Keratinocyte (primary cell): Measurements from ENCODE around the gene LHFPL6. TPM values are rescaled to one million over a fixed set of nuclear protein-coding genes. Genes with fewer than 3 reads are reported as not detected.

Experiments used
- DNase-seq: peaks from one replicate; pipeline ENCODE4 v3.0.0-alpha.2; 2011; ENCODE audit warnings: low read depth, missing footprints, low spot score
- FAIRE-seq: peaks from 2 replicates; lab custom pipeline; 2011; peaks lifted over from hg19 to GRCh38; lab: Jason Lieb, UNC
- H2AFZ ChIP-seq: 2 replicates; pipeline ENCODE4 v1.6.0; 2012; ENCODE audit warnings: low read length, control low read depth, inconsistent platforms; ENCODE audit not compliant: control insufficient read depth
- H3K27ac ChIP-seq: 2 replicates; pipeline ENCODE4 v1.5.1; 2011; ENCODE audit warnings: low read length; ENCODE audit not compliant: control insufficient read depth, insufficient read depth
- H3K27me3 ChIP-seq: 3 replicates; pipeline ENCODE4 v1.6.0; 2011; ENCODE audit warnings: low read length; ENCODE audit not compliant: control insufficient read depth, insufficient read depth; ENCODE audit errors: extremely low read depth
- H3K36me3 ChIP-seq, 2 experiments: 2 replicates in 1 of 2; 3 replicates in 1 of 2; pipeline ENCODE4 v1.5.1; 2011; ENCODE audit warnings: low read length in 2 of 2, mild to moderate bottlenecking in 1 of 2; ENCODE audit not compliant: control insufficient read depth in 2 of 2, insufficient read depth in 2 of 2; ENCODE audit errors: extremely low read depth in 1 of 2
- H3K4me1 ChIP-seq: 3 replicates; pipeline ENCODE4 v1.5.1; 2011; ENCODE audit warnings: low read length; ENCODE audit not compliant: control insufficient read depth, insufficient read depth; ENCODE audit errors: extremely low read depth
- H3K4me2 ChIP-seq: 3 replicates; pipeline ENCODE4 v1.6.0; 2011; ENCODE audit warnings: low read depth, low read length; ENCODE audit not compliant: control insufficient read depth, insufficient read depth; ENCODE audit errors: extremely low read depth
- H3K4me3 ChIP-seq, 3 experiments: fragments of 200-600 bp in 1 of 3; sonication (generic) in 1 of 3; 2 replicates in 2 of 3; 3 replicates in 1 of 3; pipeline ENCODE4 v1.5.1; 2011 to 2016; ENCODE audit warnings: low read length in 3 of 3, mild to moderate bottlenecking in 3 of 3, control low read depth in 2 of 3, inconsistent platforms in 1 of 3, low read depth in 1 of 3, mixed read lengths in 1 of 3, mixed run types in 1 of 3, moderate library complexity in 1 of 3; ENCODE audit not compliant: control insufficient read depth in 2 of 3, insufficient read depth in 2 of 3; ENCODE audit errors: extremely low read depth in 1 of 3
- H3K79me2 ChIP-seq: 2 replicates; pipeline ENCODE4 v1.6.0; 2012; ENCODE audit warnings: low read length; ENCODE audit not compliant: control insufficient read depth, insufficient read depth
- H3K9ac ChIP-seq: 3 replicates; pipeline ENCODE4 v1.6.0; 2011; ENCODE audit warnings: low read length; ENCODE audit not compliant: control insufficient read depth, insufficient read depth; ENCODE audit errors: extremely low read depth
- H3K9me1 ChIP-seq: 3 replicates; pipeline ENCODE4 v1.6.0; 2011; ENCODE audit warnings: low read length; ENCODE audit not compliant: control insufficient read depth, insufficient read depth; ENCODE audit errors: extremely low read depth
- H3K9me3 ChIP-seq: 2 replicates; pipeline ENCODE4 v1.5.1; 2012; ENCODE audit warnings: low read depth, low read length; ENCODE audit not compliant: control insufficient read depth
- H4K20me1 ChIP-seq: 3 replicates; pipeline ENCODE4 v1.6.0; 2011; ENCODE audit warnings: low read length; ENCODE audit not compliant: control insufficient read depth, insufficient read depth; ENCODE audit errors: extremely low read depth
- EZH2 ChIP-seq: IDR thresholded peaks from one replicate; pipeline ENCODE4 v1.6.1; 2012; ENCODE audit warnings: inconsistent platforms, mild to moderate bottlenecking, low read length, moderate library complexity
- dilution Hi-C: fragments of 300-500 bp; cut with MboI; formaldehyde crosslinking; loops from one replicate; pipeline ENCODE4 v1.7.0; 2020; ENCODE audit warnings: low sequenced_read_pairs; ENCODE audit not compliant: extremely low pct_ligation_motif_present
- polyA plus RNA-seq, 5 experiments: library from polyadenylated mRNA; depleted of rRNA in 3 of 5; stranded (reverse) in 3 of 5; stranded (forward) in 1 of 5; unstranded in 1 of 5; fragments of >200 nt; gene quantifications; 1 replicate in 1 of 5; 2 replicates in 3 of 5; 3 replicates in 1 of 5; pipeline versions ENCODE4 v1.2.1 to v1.2.3, GENCODE V29; 2011 to 2012; ENCODE audit warnings: missing spikeins in 2 of 5, low read depth in 1 of 5, low replicate concordance in 1 of 5
- TF ChIP-seq, protein P1 (sequence below), 3 experiments: IDR thresholded peaks in 1 of 3; conservative IDR thresholded peaks in 1 of 3; optimal IDR thresholded peaks in 1 of 3; 2 replicates in 2 of 3; 3 replicates in 1 of 3; pipeline versions ENCODE3 to v1.5.1; 2011; ENCODE audit warnings: low read length in 3 of 3, mild to moderate bottlenecking in 3 of 3, moderate library complexity in 2 of 3, control low read depth in 1 of 3, inconsistent platforms in 1 of 3; ENCODE audit not compliant: insufficient read depth in 2 of 3; ENCODE audit errors: extremely low read depth in 1 of 3

LHFPL6 gene
- polyA plus RNA-seq, 1 donor (not counting 4 experiments of a cell fraction or from before 2014, with no cell fraction given), result 15.8 TPM

DNA sequence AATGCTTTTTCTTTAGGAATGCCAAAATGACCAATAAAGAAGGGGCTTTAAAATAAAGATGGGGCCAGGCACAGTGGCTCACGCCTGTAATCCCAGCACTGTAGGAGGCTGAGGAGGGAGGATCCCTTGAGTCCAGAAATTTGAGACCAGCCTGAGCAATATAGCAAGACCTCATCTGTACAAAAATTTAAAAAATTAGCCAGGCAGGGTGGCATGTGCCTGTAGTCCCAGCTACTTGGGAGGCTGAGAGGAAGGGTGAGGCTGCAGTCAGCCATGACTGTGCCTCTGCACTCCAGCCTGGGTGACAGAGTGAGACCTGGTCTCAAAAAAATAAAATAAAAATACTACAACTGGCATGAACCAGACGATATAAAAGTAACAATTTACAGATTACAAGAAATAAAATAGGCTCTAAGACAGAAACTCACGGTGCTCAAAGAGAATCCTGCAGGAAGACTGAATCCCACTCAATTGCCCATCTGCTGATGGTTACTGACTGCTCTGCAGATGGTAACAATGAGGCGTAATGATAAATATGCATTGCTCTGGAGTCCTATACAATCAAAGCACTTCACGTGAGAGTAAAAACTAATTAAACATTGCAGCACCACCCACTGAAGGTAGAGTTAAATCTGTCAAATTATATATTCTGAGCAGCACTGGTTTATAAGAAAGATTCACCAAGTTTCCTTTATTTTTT, 93.2 kb downstream of the LHFPL6 start:
- peak overlapping the region in 1 of 3 experiments; percentile 18 for H3K4me3 ChIP-seq
- FAIRE-seq (no peak), DNase-seq (no peak)
- H3K9ac ChIP-seq, result no peak overlapping the region
- dilution Hi-C loops, result no loop called here
- peak overlapping the region; percentile 69 for H3K4me2 ChIP-seq
- no peaks in the 10 kb centered on the region for H3K27me3 ChIP-seq
- TF ChIP-seq, protein P1, sequence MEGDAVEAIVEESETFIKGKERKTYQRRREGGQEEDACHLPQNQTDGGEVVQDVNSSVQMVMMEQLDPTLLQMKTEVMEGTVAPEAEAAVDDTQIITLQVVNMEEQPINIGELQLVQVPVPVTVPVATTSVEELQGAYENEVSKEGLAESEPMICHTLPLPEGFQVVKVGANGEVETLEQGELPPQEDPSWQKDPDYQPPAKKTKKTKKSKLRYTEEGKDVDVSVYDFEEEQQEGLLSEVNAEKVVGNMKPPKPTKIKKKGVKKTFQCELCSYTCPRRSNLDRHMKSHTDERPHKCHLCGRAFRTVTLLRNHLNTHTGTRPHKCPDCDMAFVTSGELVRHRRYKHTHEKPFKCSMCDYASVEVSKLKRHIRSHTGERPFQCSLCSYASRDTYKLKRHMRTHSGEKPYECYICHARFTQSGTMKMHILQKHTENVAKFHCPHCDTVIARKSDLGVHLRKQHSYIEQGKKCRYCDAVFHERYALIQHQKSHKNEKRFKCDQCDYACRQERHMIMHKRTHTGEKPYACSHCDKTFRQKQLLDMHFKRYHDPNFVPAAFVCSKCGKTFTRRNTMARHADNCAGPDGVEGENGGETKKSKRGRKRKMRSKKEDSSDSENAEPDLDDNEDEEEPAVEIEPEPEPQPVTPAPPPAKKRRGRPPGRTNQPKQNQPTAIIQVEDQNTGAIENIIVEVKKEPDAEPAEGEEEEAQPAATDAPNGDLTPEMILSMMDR (optimal IDR thresholded peaks at IDR 0.05 in 1 of 3, IDR thresholded peaks at IDR 0.05 in 1 of 3, conservative IDR thresholded peaks at IDR 0.05 in 1 of 3; ENCODE audit: extremely low read depth in 1 of 3, insufficient read depth in 2 of 3, low read length in 3 of 3), result no peak
- no peak for TF ChIP-seq EZH2
- H3K27ac ChIP-seq, result no peak overlapping the region
- H3K4me1 ChIP-seq, result peaks cover 29% of the 10 kb centered on the region
- H2AFZ ChIP-seq, result no peak overlapping the region
- H4K20me1 ChIP-seq, result no peaks in the 10 kb centered on the region
- no peaks in the 10 kb centered on the region for H3K9me1 ChIP-seq
- H3K79me2 ChIP-seq, result peaks cover 8% of the 10 kb centered on the region
- no peaks in the 10 kb centered on the region for H3K9me3 ChIP-seq
- no peaks in the 10 kb centered on the region for H3K36me3 ChIP-seq

DNA sequence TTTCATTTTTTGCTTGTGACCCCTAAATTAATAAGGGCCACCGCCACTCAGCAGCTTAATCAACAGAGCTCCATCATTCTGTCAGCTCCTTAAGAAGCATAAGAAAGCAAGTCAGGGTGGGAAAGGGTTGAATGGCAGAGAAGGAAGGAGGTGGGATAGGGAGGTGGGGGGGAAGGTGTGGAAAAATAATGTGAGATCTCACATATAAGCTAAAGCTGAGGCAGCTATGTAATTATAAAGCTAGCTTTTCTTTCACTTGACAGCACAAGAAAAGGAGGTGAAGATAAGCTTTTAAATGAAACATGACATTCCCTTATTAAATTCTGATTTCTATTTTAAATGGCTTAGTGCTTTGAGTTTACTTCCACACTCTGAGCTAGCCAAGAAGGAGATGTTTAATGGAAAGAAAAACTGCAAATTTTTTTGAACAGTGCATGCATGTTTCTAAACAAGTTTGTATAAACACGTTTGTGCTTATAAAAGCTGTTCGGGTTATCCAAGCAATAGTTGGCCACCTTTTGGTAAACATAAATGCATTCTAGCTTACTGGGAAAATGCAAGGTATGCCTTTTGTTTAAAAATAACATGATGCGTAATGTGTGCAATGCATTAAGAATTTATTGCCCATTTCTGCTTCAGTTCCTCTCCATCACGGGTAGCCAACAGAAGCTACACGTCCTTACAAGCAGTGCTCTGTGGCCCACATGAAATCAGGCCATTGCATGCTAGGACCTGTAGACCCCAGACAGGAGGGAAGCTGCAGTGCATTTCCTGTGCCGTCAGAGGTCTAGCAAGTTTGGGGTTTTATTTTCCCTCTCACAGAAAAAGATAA, 96.2 kb downstream of the LHFPL6 start:
- Histone ChIP-seq H3K9me3 (no peaks in the 10 kb centered on the region), H3K27me3 (no peaks in the 10 kb centered on the region), H3K9me1 (peaks cover 3% of the 10 kb centered on the region), H3K9ac (peak overlapping the region; percentile 40), H3K4me2 (peak overlapping the region; percentile 69), H3K36me3 (no peaks in the 10 kb centered on the region), H3K79me2 (peaks cover 8% of the 10 kb centered on the region), H2AFZ (peak overlapping the region; percentile 37), H3K27ac (peak overlapping the region; percentile 70), H4K20me1 (no peaks in the 10 kb centered on the region), H3K4me1 (peaks cover 22% of the 10 kb centered on the region), H3K4me3 (peak overlapping the region in 2 of 3 experiments; percentile 29 to 50)
- FAIRE-seq, result peak; percentile 100
- TF ChIP-seq, protein P1 (optimal IDR thresholded peaks at IDR 0.05 in 1 of 3, IDR thresholded peaks at IDR 0.05 in 1 of 3, conservative IDR thresholded peaks at IDR 0.05 in 1 of 3; ENCODE audit: extremely low read depth in 1 of 3, insufficient read depth in 2 of 3, low read length in 3 of 3), result no peak
- TF ChIP-seq EZH2, result no peak
- dilution Hi-C loops, result no loop called here
- DNase-seq, result peak; percentile 95
